ENCODE measurements around the gene PIK3CB.

Gene PIK3CB

DNA sequence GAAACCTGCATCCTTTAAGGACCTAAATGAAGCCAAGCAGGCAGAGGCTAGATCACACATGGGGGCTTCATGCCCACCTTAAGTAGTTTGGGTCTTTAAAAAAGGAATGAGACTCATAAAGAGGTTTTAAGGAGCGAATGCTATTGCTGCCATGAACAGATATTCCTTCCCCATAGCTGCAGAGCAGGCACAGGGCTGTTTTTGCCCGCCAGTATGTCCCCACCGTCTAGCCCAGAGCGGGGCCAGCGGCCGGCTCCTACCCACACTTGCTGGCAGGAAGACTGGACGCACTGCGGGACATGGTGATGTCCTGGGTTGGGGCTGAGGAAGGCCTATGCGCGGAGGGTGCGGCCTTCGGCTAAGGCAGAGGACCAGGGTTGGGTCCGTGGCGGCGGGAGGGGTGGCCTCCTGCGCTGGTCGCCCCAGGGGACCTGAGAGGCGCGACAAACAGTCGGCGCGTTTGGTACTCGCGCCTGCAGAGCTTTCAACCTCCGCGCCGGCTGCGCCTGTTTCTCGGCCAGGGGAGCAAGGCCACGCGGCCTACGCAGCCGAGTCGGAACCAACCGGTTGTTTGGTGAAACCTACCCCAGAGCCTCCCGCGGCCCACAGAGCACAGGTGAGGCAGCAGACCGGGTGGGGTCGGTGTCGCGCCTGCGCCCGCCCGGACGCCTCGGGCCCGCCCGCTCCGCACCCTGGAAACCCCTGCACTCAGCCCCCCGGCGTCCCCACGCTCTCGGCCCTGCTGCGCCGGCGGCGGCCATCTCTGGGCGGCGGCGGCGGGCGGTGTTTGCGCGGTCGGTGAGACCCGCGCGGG is 226.2 kb downstream of the PIK3CB start, which contains the start of gene FAIM:
FAIM (plus strand) TSS at position 450 of the 814 bp plus-strand sequence. CDS start 10,956 bp downstream, outside the sequence.
- TF ChIP-seq GATA2 (IDR thresholded peaks at IDR 0.05; ENCODE audit: low read depth, low read length), result no peak
- no peak for TF ChIP-seq GATA3 (IDR thresholded peaks at IDR 0.05; ENCODE audit: low read depth, low read length)
